Measurements from ENCODE around the gene INVS.
A peak's percentile ranks its signal among the peaks of the same experiment; 100 is the strongest.

Gene INVS

DNA sequence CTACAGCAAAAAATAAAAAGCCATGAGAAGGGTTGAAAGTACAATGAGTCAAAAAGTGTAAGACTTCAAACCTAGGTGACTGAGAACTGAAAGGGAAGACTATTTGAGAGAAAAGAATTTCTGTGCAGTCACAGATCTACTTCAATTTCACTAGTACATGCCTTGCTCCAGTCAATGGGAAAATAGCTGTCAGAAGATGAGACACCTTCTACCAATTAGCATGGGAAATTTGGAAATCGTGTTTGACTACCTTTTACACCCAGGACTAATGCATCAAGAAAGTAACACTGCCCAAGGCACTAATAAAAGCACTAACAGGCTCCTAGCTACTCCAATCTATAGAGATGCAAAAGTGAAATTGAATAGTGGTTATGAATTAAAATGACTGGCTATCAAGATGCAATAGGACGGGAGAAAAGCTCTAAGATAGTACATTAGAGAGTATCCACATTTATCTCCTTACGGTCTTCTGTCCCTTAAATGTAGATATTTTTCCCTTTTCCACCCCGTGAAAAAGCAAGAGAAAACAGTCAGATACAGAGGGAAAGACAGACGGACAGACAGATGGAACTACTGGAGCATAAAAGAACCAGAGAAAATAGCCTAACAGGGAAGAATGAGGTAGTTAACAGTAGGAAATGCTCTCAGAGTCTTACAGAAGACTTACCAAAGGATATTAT lies 15.5 kb upstream of the INVS start:
- Histone ChIP-seq H4K20me1 (ENCODE audit: insufficient read depth, low read length) (no peaks in the 10 kb centered on the region; the same call in 1 of the 2 replicates), H3K9me3 (replicated peaks; ENCODE audit: insufficient read depth, low read length) (no peaks in the 10 kb centered on the region), H3F3A (ENCODE audit: insufficient read depth, low read length) (peaks cover 21% of the 10 kb centered on the region), H3K36me3 (replicated peaks; ENCODE audit: insufficient read depth, low read length) (no peaks in the 10 kb centered on the region), H3K79me2 (ENCODE audit: low read length) (peaks cover 86% of the 10 kb centered on the region), H3K4me2 (ENCODE audit: low read depth, low read length) (peak overlapping the region; percentile 65), H3K27me3 (replicated peaks; ENCODE audit: insufficient read depth, low read length) (no peaks in the 10 kb centered on the region), H3K4me1 (ENCODE audit: low read length) (peaks cover 30% of the 10 kb centered on the region), H3K9me2 (replicated peaks; ENCODE audit: insufficient read depth, low read length) (no peaks in the 10 kb centered on the region), H2AFZ (ENCODE audit: low read length) (no peak overlapping the region), H3K27ac (ENCODE audit: low read length) (peak overlapping the region; percentile 87), H3K4me3 (ENCODE audit: low read length) (peak overlapping the region; percentile 55), H3K9ac (ENCODE audit: low read length) (peak overlapping the region; percentile 73)
- no peak for TF ChIP-seq EZH2phosphoT487 (IDR thresholded peaks at IDR 0.05; ENCODE audit: low read length)
- TF ChIP-seq, protein P1, sequence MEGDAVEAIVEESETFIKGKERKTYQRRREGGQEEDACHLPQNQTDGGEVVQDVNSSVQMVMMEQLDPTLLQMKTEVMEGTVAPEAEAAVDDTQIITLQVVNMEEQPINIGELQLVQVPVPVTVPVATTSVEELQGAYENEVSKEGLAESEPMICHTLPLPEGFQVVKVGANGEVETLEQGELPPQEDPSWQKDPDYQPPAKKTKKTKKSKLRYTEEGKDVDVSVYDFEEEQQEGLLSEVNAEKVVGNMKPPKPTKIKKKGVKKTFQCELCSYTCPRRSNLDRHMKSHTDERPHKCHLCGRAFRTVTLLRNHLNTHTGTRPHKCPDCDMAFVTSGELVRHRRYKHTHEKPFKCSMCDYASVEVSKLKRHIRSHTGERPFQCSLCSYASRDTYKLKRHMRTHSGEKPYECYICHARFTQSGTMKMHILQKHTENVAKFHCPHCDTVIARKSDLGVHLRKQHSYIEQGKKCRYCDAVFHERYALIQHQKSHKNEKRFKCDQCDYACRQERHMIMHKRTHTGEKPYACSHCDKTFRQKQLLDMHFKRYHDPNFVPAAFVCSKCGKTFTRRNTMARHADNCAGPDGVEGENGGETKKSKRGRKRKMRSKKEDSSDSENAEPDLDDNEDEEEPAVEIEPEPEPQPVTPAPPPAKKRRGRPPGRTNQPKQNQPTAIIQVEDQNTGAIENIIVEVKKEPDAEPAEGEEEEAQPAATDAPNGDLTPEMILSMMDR (IDR thresholded peaks at IDR 0.05; ENCODE audit: low read length): no peak
- peak; percentile 14 for DNase-seq

DNA sequence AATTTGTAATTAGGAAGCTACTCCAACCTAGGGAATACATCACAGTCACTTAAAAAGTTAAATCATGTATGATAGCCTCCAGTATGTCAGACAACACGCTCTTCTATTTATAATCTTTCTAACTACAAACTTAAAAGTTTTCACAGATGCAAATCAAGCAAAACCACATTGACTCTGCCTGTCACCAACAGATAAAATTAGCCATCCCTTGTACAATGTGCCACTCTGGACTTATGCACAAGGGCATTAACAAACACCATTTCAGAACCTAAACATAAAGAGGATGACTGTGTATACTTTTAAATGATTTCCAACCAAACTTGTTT lies 15.0 kb upstream of the INVS start:
- H4K20me1 ChIP-seq (ENCODE audit: insufficient read depth, low read length): no peaks in the 10 kb centered on the region; the same call in 1 of the 2 replicates
- H3K79me2 ChIP-seq (ENCODE audit: low read length): peaks cover 86% of the 10 kb centered on the region
- peaks cover 30% of the 10 kb centered on the region for H3K4me1 ChIP-seq (ENCODE audit: low read length)
- peak overlapping the region; percentile 55 for H3K4me3 ChIP-seq (ENCODE audit: low read length)
- peak overlapping the region; percentile 65 for H3K4me2 ChIP-seq (ENCODE audit: low read depth, low read length)
- H2AFZ ChIP-seq (ENCODE audit: low read length): no peak overlapping the region
- peak overlapping the region; percentile 87 for H3K27ac ChIP-seq (ENCODE audit: low read length)
- TF ChIP-seq, protein P1 (IDR thresholded peaks at IDR 0.05; ENCODE audit: low read length): no peak
- no peak for TF ChIP-seq EZH2 (optimal IDR thresholded peaks at IDR 0.05; ENCODE audit: low read depth, low read length)
- no peak for TF ChIP-seq EZH2phosphoT487 (IDR thresholded peaks at IDR 0.05; ENCODE audit: low read length)
- H3K9me2 ChIP-seq (replicated peaks; ENCODE audit: insufficient read depth, low read length): no peaks in the 10 kb centered on the region
- H3K9ac ChIP-seq (ENCODE audit: low read length): peak overlapping the region; percentile 73
- peaks cover 21% of the 10 kb centered on the region for H3F3A ChIP-seq (ENCODE audit: insufficient read depth, low read length)
- DNase-seq: peak; percentile 65
- H3K36me3 ChIP-seq (replicated peaks; ENCODE audit: insufficient read depth, low read length): no peaks in the 10 kb centered on the region
- no peaks in the 10 kb centered on the region for H3K27me3 ChIP-seq (replicated peaks; ENCODE audit: insufficient read depth, low read length)
- no peaks in the 10 kb centered on the region for H3K9me3 ChIP-seq (replicated peaks; ENCODE audit: insufficient read depth, low read length)

DNA sequence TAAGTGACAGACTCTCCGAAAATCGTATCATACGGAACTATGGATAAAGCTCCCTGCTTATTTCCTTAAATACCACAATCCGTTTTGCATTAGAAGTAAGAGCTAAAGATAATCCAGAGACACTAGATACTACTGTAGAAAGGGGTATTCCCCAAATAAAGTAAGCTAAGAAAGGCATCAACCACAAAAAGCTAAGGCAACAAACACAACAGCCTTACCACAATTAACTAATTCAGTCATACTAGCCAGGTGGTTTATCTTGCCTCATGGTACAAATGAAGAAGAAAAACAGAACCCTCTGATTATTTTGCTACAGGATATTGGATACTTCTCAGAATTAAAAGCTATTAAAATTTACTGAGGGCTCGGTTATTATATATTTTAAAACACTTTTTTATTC lies 14.3 kb upstream of the INVS start:
- Histone ChIP-seq H3K4me3 (ENCODE audit: low read length) (peak overlapping the region; percentile 55), H3K27me3 (replicated peaks; ENCODE audit: insufficient read depth, low read length) (no peaks in the 10 kb centered on the region), H4K20me1 (ENCODE audit: insufficient read depth, low read length) (no peaks in the 10 kb centered on the region; the same call in 1 of the 2 replicates), H3K9me3 (replicated peaks; ENCODE audit: insufficient read depth, low read length) (no peaks in the 10 kb centered on the region), H3K79me2 (ENCODE audit: low read length) (peaks cover 88% of the 10 kb centered on the region), H3K4me2 (ENCODE audit: low read depth, low read length) (peak overlapping the region; percentile 65), H3K4me1 (ENCODE audit: low read length) (peaks cover 30% of the 10 kb centered on the region), H3F3A (ENCODE audit: insufficient read depth, low read length) (peaks cover 21% of the 10 kb centered on the region), H3K9me2 (replicated peaks; ENCODE audit: insufficient read depth, low read length) (no peaks in the 10 kb centered on the region), H3K27ac (ENCODE audit: low read length) (peak overlapping the region; percentile 87), H3K36me3 (replicated peaks; ENCODE audit: insufficient read depth, low read length) (no peaks in the 10 kb centered on the region), H2AFZ (ENCODE audit: low read length) (no peak overlapping the region), H3K9ac (ENCODE audit: low read length) (peak overlapping the region; percentile 73)
- TF ChIP-seq EZH2 (optimal IDR thresholded peaks at IDR 0.05; ENCODE audit: low read depth, low read length) (no peak), EZH2phosphoT487 (IDR thresholded peaks at IDR 0.05; ENCODE audit: low read length) (no peak)
- TF ChIP-seq, protein P1 (IDR thresholded peaks at IDR 0.05; ENCODE audit: low read length): no peak
- DNase-seq: peak; percentile 88
